Measurements from ENCODE around the gene GREM1.

Gene GREM1

GRCh38 chr15:32690941-32691688 is 26.7 kb upstream of the GREM1 start:
- H3K36me3 Mint-ChIP-seq (ENCODE audit: low read depth): peaks cover 64% of the 10 kb centered on the region
- H3K27me3 Mint-ChIP-seq (ENCODE audit: low read depth, poor library complexity): no peaks in the 10 kb centered on the region
- no peak overlapping the region for H3K27ac Mint-ChIP-seq
- DNase-seq: no peak
- no peak for TF ChIP-seq CTCF (IDR thresholded peaks at IDR 0.05)
- no peak overlapping the region for H3K4me3 Mint-ChIP-seq
- peaks cover 18% of the 10 kb centered on the region for H3K4me1 Mint-ChIP-seq
- peaks cover 17% of the 10 kb centered on the region for H3K9me3 Mint-ChIP-seq

GRCh38 chr15:32691689-32692038 is 26.1 kb upstream of the GREM1 start:
- Mint-ChIP-seq H3K4me1 (peaks cover 18% of the 10 kb centered on the region), H3K4me3 (no peak overlapping the region), H3K36me3 (ENCODE audit: low read depth) (peaks cover 59% of the 10 kb centered on the region), H3K27ac (peak overlapping the region; percentile 25), H3K9me3 (peaks cover 12% of the 10 kb centered on the region), H3K27me3 (ENCODE audit: low read depth, poor library complexity) (no peaks in the 10 kb centered on the region)
- no peak for DNase-seq
- TF ChIP-seq CTCF (IDR thresholded peaks at IDR 0.05): no peak

GRCh38 chr15:32692286-32692685 is 25.5 kb upstream of the GREM1 start:
- Mint-ChIP-seq H3K27ac (no peak overlapping the region), H3K4me1 (peaks cover 18% of the 10 kb centered on the region), H3K9me3 (peaks cover 9% of the 10 kb centered on the region), H3K27me3 (ENCODE audit: low read depth, poor library complexity) (no peaks in the 10 kb centered on the region), H3K4me3 (no peak overlapping the region), H3K36me3 (ENCODE audit: low read depth) (peaks cover 54% of the 10 kb centered on the region)
- DNase-seq: no peak
- TF ChIP-seq CTCF (IDR thresholded peaks at IDR 0.05): no peak

- peaks cover 18% of the 10 kb centered on the region for H3K9me3 Mint-ChIP-seq
- peaks cover 61% of the 10 kb centered on the region for H3K36me3 Mint-ChIP-seq (ENCODE audit: low read depth)
- no peaks in the 10 kb centered on the region for H3K27me3 Mint-ChIP-seq (ENCODE audit: low read depth, poor library complexity)
- TF ChIP-seq CTCF (IDR thresholded peaks at IDR 0.05): no peak
- no peak overlapping the region for H3K4me3 Mint-ChIP-seq
- no peak for DNase-seq
- H3K27ac Mint-ChIP-seq: no peak overlapping the region
- H3K4me1 Mint-ChIP-seq: peaks cover 28% of the 10 kb centered on the region
Observed at GRCh38 chr15:32694222-32694983, 23.4 kb upstream of the GREM1 start.

GRCh38 chr15:32698773-32699390 is 18.9 kb upstream of the GREM1 start:
- H3K27ac Mint-ChIP-seq: no peak overlapping the region
- no peaks in the 10 kb centered on the region for H3K27me3 Mint-ChIP-seq (ENCODE audit: low read depth, poor library complexity)
- H3K9me3 Mint-ChIP-seq: peaks cover 18% of the 10 kb centered on the region
- H3K4me1 Mint-ChIP-seq: peaks cover 21% of the 10 kb centered on the region
- no peak for DNase-seq
- H3K4me3 Mint-ChIP-seq: no peak overlapping the region
- H3K36me3 Mint-ChIP-seq (ENCODE audit: low read depth): peaks cover 29% of the 10 kb centered on the region
- TF ChIP-seq CTCF (IDR thresholded peaks at IDR 0.05): no peak

All from nephron progenitor cell (in vitro differentiated cells).